ENCODE results near the gene EIF4E2.

The EIF4E2 gene

GRCh38 chr2:232550354-232551249 is at the start of gene EIF4E2, which contains the start of gene TIGD1:
EIF4E2 (plus strand) TSS chr2:232550689; CDS start chr2:232550725, 36 bp downstream.
TIGD1 (minus strand) TSS chr2:232550557; CDS start chr2:232549882, 675 bp downstream.
- DNase-seq (ENCODE audit: low spot score): peak; percentile 100

DNA sequence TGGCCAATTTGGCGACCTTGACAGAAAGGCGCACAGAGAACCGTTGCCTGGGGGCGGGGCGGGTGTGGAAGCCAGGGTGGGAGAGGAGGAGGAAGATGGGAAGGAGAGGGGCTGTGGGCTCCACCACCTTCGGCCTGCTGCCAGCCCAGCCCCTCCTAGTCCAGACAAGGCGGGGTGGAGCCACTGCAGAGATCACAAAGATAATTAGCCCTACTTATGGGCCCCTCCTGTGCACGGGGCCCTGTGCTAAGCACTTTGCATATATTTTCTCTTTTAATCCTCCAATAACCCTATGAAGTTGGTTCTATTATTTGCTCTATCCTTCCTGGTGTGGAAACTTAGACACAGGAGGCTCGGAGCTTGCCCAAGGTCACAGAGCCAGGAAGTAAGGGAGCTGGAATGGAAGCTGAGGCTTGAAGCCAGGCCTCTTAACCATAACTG is 49.1 kb upstream of the EIF4E2 start:
- DNase-seq (ENCODE audit: low spot score): no peak

DNA sequence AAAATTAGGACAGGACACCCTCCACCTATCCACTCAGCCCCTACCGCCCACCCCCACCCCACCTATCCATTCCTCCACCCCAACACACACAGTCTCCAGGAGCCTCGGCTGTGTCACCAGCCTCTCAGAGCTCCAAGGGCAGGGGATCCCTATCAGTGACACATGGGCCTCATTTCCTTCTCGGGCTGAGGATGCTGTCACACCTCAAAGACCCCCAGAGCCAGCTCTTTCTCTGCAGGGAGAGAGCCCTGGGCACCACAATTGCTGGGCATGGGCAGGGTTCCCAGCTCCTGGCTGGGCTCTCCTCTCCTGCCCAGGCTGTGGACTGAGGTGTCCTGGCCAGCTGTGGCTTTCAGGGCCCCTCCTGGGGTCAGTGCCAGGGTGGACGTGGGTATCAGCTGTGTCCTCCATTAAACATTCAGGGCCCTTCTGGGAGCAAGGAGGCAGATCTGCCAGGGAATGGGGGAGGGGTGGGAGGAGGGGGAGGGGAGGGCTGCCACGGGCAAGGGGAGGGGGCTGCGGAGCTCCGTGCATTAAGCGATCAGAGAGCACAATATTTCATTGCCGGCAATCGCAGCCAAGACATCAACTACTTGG is 48.6 kb upstream of the EIF4E2 start:
- DNase-seq (ENCODE audit: low spot score): no peak

DNA sequence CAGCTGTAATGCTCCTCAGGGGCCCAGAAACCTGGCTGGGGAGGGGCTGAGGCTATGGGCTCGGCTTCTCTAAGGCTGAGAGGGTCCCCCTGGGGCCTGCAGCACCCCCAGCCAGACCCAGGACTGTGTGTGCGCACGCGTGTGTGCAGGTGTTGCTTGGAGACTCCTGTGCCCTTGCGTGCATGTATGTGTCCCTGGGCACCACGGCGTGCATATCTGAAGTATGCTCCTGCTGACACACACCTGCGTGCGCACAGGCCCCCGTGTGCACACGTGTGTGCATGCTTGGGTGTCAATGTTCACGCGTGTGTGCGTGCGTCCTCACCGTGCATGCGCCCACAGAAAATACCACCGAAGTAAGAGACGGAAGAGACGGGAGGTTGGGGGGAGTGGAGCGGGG is 48.0 kb upstream of the EIF4E2 start:
- DNase-seq (ENCODE audit: low spot score): no peak

GRCh38 chr2:232502911-232503808 is 47.3 kb upstream of the EIF4E2 start:
- peak; percentile 83 for DNase-seq (ENCODE audit: low spot score)

DNA sequence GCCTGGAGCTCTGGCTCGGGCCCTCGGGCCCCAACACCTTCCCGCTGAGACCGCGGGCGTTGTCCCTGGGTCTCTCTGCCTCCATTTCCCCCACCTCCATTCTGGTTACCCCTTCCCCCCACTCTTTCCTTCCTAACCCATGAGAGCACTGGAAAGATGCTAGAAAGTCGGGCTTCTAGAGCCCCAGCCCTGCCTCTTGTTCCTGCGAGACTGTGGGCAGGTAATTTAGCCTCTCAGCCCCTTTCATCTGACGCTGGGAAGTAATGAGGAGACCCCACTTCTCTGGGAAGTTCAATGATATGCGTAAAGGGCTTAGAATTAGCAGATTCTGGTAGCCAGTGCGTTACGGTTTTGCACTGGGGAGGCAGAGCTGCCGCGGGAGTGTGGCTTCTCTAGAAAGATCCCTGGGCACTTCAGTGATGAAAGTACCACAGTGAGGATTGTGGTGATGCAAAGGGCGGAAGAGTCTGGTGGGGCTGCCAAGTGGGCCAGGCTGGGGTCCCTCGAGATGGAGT is 46.6 kb upstream of the EIF4E2 start:
- no peak for DNase-seq (ENCODE audit: low spot score)

DNA sequence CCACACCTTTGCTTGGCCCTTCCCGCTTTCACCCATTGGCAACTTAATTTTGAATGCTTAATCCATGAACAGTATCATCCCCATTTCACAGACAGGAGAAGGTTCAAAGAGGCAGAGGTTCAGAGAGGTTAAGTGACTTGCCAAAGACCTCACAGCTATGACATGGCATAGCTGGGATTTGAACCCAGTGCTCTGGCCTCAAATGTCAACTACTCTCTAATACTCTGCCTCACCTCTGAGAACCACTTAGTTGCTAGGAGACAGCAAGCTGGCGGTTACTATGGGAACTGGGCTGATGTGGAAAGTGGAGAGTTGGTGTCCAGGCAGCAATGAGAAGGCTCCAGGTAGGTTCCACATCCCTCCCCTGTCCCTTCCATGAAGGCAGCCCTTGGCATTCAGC is 46.1 kb upstream of the EIF4E2 start:
- DNase-seq (ENCODE audit: low spot score): no peak

DNA sequence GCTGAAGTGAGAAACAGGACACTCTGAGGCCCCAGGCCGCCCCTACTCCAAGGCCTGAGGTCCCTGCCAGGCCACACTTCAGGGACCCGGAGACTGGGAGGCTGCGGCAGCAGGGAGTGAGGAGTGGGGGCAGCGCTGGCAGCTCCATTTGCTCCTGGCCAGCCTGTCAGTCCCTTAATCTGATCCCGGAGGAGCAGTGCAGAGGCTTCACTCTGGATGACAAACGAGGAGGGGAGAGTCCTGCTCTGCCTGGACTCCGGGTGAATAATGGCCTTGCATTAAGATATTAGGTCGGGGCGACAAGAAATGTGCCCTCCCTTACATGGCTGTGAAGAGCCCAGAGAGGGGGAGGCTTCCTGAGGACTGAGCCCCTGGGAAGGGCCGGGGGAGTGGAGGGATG is 44.6 kb upstream of the EIF4E2 start:
- no peak for DNase-seq (ENCODE audit: low spot score)

GRCh38 chr2:232506709-232507108 is 43.8 kb upstream of the EIF4E2 start:
- DNase-seq (ENCODE audit: low spot score): no peak

DNA sequence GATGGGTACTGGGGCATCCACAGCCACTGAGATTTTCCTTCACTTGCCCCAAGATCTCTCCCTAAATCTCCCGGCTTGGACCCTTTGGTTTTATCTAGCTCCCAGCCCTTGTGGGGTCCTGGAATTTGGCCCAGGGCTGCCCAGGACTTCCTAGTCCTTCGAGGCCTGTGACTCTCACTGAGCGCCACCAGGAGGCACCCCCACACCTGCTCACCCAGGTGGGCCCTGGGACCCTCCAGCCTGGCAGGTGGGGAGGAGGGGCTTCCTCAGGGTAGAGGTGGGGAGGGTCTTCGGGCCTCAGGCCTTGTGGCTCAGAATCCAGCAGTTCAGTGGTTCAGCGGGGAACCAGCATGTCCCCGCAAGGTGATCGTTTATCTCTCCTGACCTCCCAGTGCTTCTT is 42.2 kb upstream of the EIF4E2 start:
- no peak for DNase-seq (ENCODE audit: low spot score)

- no peak for DNase-seq (ENCODE audit: low spot score)
Observed at GRCh38 chr2:232511336-232511890, 39.1 kb upstream of the EIF4E2 start.

GRCh38 chr2:232512602-232513001 is 37.9 kb upstream of the EIF4E2 start:
- no peak for DNase-seq (ENCODE audit: low spot score)

- DNase-seq (ENCODE audit: low spot score): no peak
Observed at GRCh38 chr2:232513353-232513752, 37.1 kb upstream of the EIF4E2 start.

DNA sequence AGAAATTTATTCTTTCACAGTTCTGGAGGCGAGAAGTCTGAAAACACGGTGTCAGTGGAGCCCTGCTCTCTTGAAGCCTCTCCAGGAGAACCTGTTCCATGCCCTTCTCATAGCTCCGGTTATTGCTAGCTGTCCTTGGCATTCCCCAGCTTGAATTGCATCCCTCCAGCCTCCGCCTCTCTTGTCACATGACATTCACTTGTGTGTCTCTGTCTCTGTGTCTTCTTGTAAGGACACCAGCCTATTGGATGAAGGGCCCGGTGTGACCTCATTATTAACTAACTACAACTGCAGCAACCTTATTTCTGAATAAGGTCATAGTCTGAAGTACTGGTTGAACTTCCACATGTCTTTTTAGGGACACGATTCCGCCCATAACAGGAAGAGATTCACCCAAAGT is 34.9 kb upstream of the EIF4E2 start:
- no peak for DNase-seq (ENCODE audit: low spot score)

DNA sequence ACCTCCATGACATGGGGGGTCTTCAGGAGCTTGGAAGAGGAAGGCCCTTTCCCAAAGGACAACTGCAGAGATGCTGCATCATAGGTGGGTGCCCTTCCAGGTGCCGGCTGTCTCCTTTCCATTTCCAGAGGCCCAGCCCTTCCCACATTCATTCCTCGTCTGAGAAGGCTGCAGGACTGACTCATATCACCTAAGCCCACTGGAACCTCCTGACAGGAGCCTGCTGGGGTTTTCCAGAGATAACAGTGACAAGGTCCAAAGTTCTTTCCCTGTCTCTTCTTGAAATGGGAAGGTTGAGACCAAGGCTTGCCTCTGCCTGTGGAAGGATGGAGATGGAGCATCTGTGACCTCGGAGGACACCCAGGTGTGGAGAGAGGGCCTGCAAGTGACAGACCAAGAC is 33.9 kb upstream of the EIF4E2 start:
- no peak for DNase-seq (ENCODE audit: low spot score)

GRCh38 chr2:232518844-232519243 is 31.6 kb upstream of the EIF4E2 start:
- DNase-seq (ENCODE audit: low spot score): no peak

- no peak for DNase-seq (ENCODE audit: low spot score)
Observed at GRCh38 chr2:232519581-232520438, 30.7 kb upstream of the EIF4E2 start, which contains the start of gene PRSS56. PRSS56 (plus strand) TSS chr2:232520388; CDS start chr2:232520599, 211 bp downstream.

- DNase-seq (ENCODE audit: low spot score): no peak
Observed at GRCh38 chr2:232520489-232520888, 30.0 kb upstream of the EIF4E2 start.

GRCh38 chr2:232521098-232521497 is 29.4 kb upstream of the EIF4E2 start:
- DNase-seq (ENCODE audit: low spot score): no peak

GRCh38 chr2:232521959-232522622 is 28.4 kb upstream of the EIF4E2 start:
- DNase-seq (ENCODE audit: low spot score): peak; percentile 95

All from iPS-NIHi11 (cell line).